HepG2 (cell line): ENCODE results near the gene CALML5. TPM values are rescaled to one million over a fixed set of nuclear protein-coding genes. Genes with fewer than 3 reads are reported as not detected.

Source experiments
- ATAC-seq: fragments of 200-7000 bp; cut with Tn5 transposase; 3 replicates; pipeline ENCODE4 v1.9.1; 2020; ENCODE audit warnings: mild to moderate bottlenecking, moderate library complexity
- BruUV-seq: library from RNA; stranded (reverse); fragments of 400-500 nt; replicated peaks from 2 replicates; lab custom pipeline; 2021; lab: Mats Ljungman, UMichigan
- CTCF ChIA-PET: fragments of 300-600 bp; formaldehyde crosslinking; extraction: SDS; loops from one replicate; lab custom pipeline; 2021; ENCODE audit warnings: low total read pairs, inconsistent platforms, low intra/inter-chr PET ratio; lab: Yijun Ruan, JAX
- POLR2A ChIA-PET: fragments of 350-600 bp; sonication (Branson Sonifier 250); formaldehyde crosslinking; loops from one replicate; lab custom pipeline; 2020; ENCODE audit warnings: antibody characterized with exemption, inconsistent platforms; lab: Yijun Ruan, JAX
- DNase-seq: peaks from one replicate; pipeline ENCODE4 v3.0.0-alpha.2; 2015; ENCODE audit warnings: low spot score
- FAIRE-seq: peaks from 3 replicates; lab custom pipeline; 2011; peaks lifted over from hg19 to GRCh38; lab: Jason Lieb, UNC
- H2AFZ ChIP-seq: one replicate; pipeline ENCODE4 v1.6.1; 2011; ENCODE audit warnings: low read length, inconsistent platforms
- H3K27ac ChIP-seq: fragments of 300-600 bp; 3 replicates; pipeline ENCODE4 v1.8.0; 2011; ENCODE audit warnings: mixed run types, mild to moderate bottlenecking, mixed read lengths, low read length, inconsistent platforms; ENCODE audit not compliant: insufficient read depth; ENCODE audit errors: extremely low read length
- H3K27me3 ChIP-seq, 2 experiments: fragments of 200-600 bp in 1 of 2; 2 replicates in 1 of 2; 3 replicates in 1 of 2; pipeline versions ENCODE4 v1.6.0 to v1.8.0; 2011; ENCODE audit warnings: low read length in 2 of 2, mild to moderate bottlenecking in 2 of 2, moderate library complexity in 2 of 2, inconsistent platforms in 1 of 2; ENCODE audit not compliant: insufficient read depth in 2 of 2, control insufficient read depth in 1 of 2
- H3K36me3 ChIP-seq, 2 experiments: fragments of 200-600 bp in 1 of 2; replicated peaks in 1 of 2; 2 replicates in 1 of 2; 3 replicates in 1 of 2; pipeline versions ENCODE4 v1.5.1 to v1.8.0; 2011; ENCODE audit warnings: low read length in 2 of 2, inconsistent platforms in 1 of 2; ENCODE audit not compliant: insufficient read depth in 2 of 2, control insufficient read depth in 1 of 2
- H3K4me1 ChIP-seq: 2 replicates; pipeline ENCODE4 v1.5.1; 2012; ENCODE audit warnings: low read length, inconsistent platforms; ENCODE audit not compliant: insufficient read depth
- H3K4me2 ChIP-seq: 2 replicates; pipeline ENCODE4 v1.6.0; 2011; ENCODE audit warnings: low read depth, low read length, inconsistent platforms
- H3K4me3 ChIP-seq, 3 experiments: fragments of 200-600 bp in 1 of 3; sonication (generic), shearing (Covaris generic) in 1 of 3; replicated peaks in 1 of 3; 2 replicates each; pipeline ENCODE4 v1.5.1; 2011 to 2016; ENCODE audit warnings: low read length in 3 of 3, inconsistent platforms in 2 of 3, low read depth in 2 of 3, mild to moderate bottlenecking in 2 of 3, control low read depth in 1 of 3, mixed read lengths in 1 of 3; ENCODE audit not compliant: insufficient read depth in 1 of 3
- H3K79me2 ChIP-seq: one replicate; pipeline ENCODE4 v1.6.1; 2011; ENCODE audit warnings: low read length, inconsistent platforms; ENCODE audit not compliant: insufficient read depth
- H3K9ac ChIP-seq: 2 replicates; pipeline ENCODE4 v1.6.0; 2011; ENCODE audit warnings: mild to moderate bottlenecking, low read depth, low read length, inconsistent platforms; ENCODE audit not compliant: insufficient read depth
- H3K9me3 ChIP-seq: 2 replicates; pipeline ENCODE4 v1.5.1; 2012; ENCODE audit warnings: mild to moderate bottlenecking, low read length
- H4K20me1 ChIP-seq: 2 replicates; pipeline ENCODE4 v1.6.0; 2011; ENCODE audit warnings: inconsistent platforms, mild to moderate bottlenecking, low read length, moderate library complexity; ENCODE audit not compliant: insufficient read depth
- ATF7 ChIP-seq, 2 experiments: fragments of 450-650 bp in 1 of 2; sonication (generic) in 1 of 2; formaldehyde crosslinking in 1 of 2; IDR thresholded peaks; 2 replicates each; pipeline versions ENCODE4 v1.4.0 to v1.6.1; 2016 to 2020; ENCODE audit warnings: antibody characterized with exemption in 1 of 2, mild to moderate bottlenecking in 1 of 2, missing genetic modification reagents in 1 of 2
- DMTF1 ChIP-seq: sonication (generic); formaldehyde crosslinking; IDR thresholded peaks from 2 replicates; pipeline ENCODE4 v1.4.0; 2020; ENCODE audit warnings: mild to moderate bottlenecking, missing genetic modification reagents
- ELK4 ChIP-seq: sonication (generic); formaldehyde crosslinking; IDR thresholded peaks from 2 replicates; pipeline ENCODE4 v1.9.0; 2021; ENCODE audit warnings: missing genetic modification reagents, borderline replicate concordance
- GABPB1 ChIP-seq: IDR thresholded peaks from 2 replicates; pipeline ENCODE4 v1.6.1; 2016; ENCODE audit warnings: mild to moderate bottlenecking, missing genetic modification reagents, moderate library complexity, missing compliant biosample characterization
- HOXD1 ChIP-seq: sonication (generic); formaldehyde crosslinking; IDR thresholded peaks from 2 replicates; pipeline ENCODE4 v1.5.0; 2020; ENCODE audit warnings: missing genetic modification reagents
- IRF9 ChIP-seq: sonication (generic); formaldehyde crosslinking; IDR thresholded peaks from 2 replicates; pipeline ENCODE4 v1.8.0; 2022; ENCODE audit warnings: missing genetic modification reagents, mild to moderate bottlenecking, borderline replicate concordance
- KLF6 ChIP-seq: IDR thresholded peaks from 2 replicates; pipeline ENCODE4 v1.8.0; 2016; ENCODE audit warnings: missing biosample characterization, missing genetic modification reagents
- MED13 ChIP-seq: sonication (generic); formaldehyde crosslinking; IDR thresholded peaks from 2 replicates; pipeline ENCODE4 v1.5.0; 2020; ENCODE audit warnings: missing genetic modification reagents
- SP2 ChIP-seq: sonication (generic); formaldehyde crosslinking; IDR thresholded peaks from 2 replicates; pipeline ENCODE4 v1.5.1; 2020; ENCODE audit warnings: mild to moderate bottlenecking, missing genetic modification reagents
- SRY ChIP-seq: sonication (generic); formaldehyde crosslinking; IDR thresholded peaks from 2 replicates; pipeline ENCODE4 v1.8.0; 2022; ENCODE audit warnings: mild to moderate bottlenecking, missing genetic modification reagents
- THAP8 ChIP-seq: sonication (generic); formaldehyde crosslinking; IDR thresholded peaks from 2 replicates; pipeline ENCODE4 v1.5.1; 2020; ENCODE audit warnings: missing genetic modification reagents, mild to moderate bottlenecking, borderline replicate concordance
- YEATS4 ChIP-seq: sonication (generic); formaldehyde crosslinking; IDR thresholded peaks from 2 replicates; pipeline ENCODE4 v1.4.0; 2020; ENCODE audit warnings: missing genetic modification reagents, borderline replicate concordance
- ZKSCAN8 ChIP-seq: IDR thresholded peaks from 2 replicates; pipeline ENCODE4 v1.6.1; 2016; ENCODE audit warnings: borderline replicate concordance, missing genetic modification reagents, missing compliant biosample characterization
- ZNF234 ChIP-seq: sonication (generic); formaldehyde crosslinking; conservative IDR thresholded peaks from 2 replicates; pipeline ENCODE4 v1.5.1; 2020; ENCODE audit warnings: mild to moderate bottlenecking, missing genetic modification reagents
- ZNF30 ChIP-seq: sonication (generic); formaldehyde crosslinking; IDR thresholded peaks from 2 replicates; pipeline ENCODE4 v1.5.0; 2020; ENCODE audit warnings: mild to moderate bottlenecking, missing genetic modification reagents
- ZNF720 ChIP-seq: sonication (generic); formaldehyde crosslinking; IDR thresholded peaks from 2 replicates; pipeline ENCODE4 v1.4.0; 2020; ENCODE audit warnings: missing genetic modification reagents
- ZNF740 ChIP-seq: sonication (generic); formaldehyde crosslinking; IDR thresholded peaks from 2 replicates; pipeline ENCODE4 v1.4.0; 2020; ENCODE audit warnings: missing genetic modification reagents
- ZNF749 ChIP-seq: sonication (generic); formaldehyde crosslinking; IDR thresholded peaks from 2 replicates; pipeline ENCODE4 v1.8.0; 2022; ENCODE audit warnings: mild to moderate bottlenecking, missing genetic modification reagents, moderate library complexity, borderline replicate concordance
- ZNF772 ChIP-seq: sonication (generic); formaldehyde crosslinking; IDR thresholded peaks from 2 replicates; pipeline ENCODE4 v1.5.0; 2020; ENCODE audit warnings: mild to moderate bottlenecking, missing genetic modification reagents
- WGBS: methylation state at CpG from one replicate; pipeline ENCODE4 v1.1.6; 2017; ENCODE audit warnings: low lambda C conversion rate; 5-methylcytosine and 5-hydroxymethylcytosine counted together
- in situ Hi-C: cut with HindIII; loops from 2 replicates; pipeline ENCODE4 v1.10.0; 2017; ENCODE audit warnings: low pct_unique_long_range_greater_than_20kb; ENCODE audit not compliant: extremely low pct_ligation_motif_present
- intact Hi-C: fragments of 100-400 bp; cut with micrococcal nuclease; formaldehyde crosslinking; loops from one replicate; pipeline ENCODE4 v1.10.0; 2022; ENCODE audit not compliant: unreplicated experiment
- polyA plus RNA-seq, 8 experiments: library from polyadenylated mRNA; depleted of rRNA in 3 of 8; stranded (reverse) in 7 of 8; unstranded in 1 of 8; fragments of >200 nt; fragmentation: Illumina TruSeq in 4 of 8; extraction: Trizol in 4 of 8; gene quantifications; 2 replicates each; pipeline versions ENCODE4 v1.2.1 to v1.2.3, GENCODE V29; 2011 to 2016; ENCODE audit warnings: low read depth in 4 of 8, missing spikeins in 1 of 8, mixed read lengths in 1 of 8; ENCODE audit not compliant: insufficient read depth in 1 of 8
- total RNA-seq, 5 experiments: library from RNA; depleted of rRNA; stranded (reverse); fragments of >200 nt; fragmentation: Illumina TruSeq; extraction: Trizol; gene quantifications; 2 replicates each; pipeline ENCODE4 v1.2.3, GENCODE V29; 2016; ENCODE audit warnings: low read depth in 1 of 5

Gene CALML5
- total and polyA plus RNA-seq, 2 of the 13 experiments (the other 11 are each of a cell fraction or from before 2014, with no cell fraction given): not detected

- H3K27ac ChIP-seq: no peak overlapping the region
- H3K36me3 ChIP-seq: no peaks in the 10 kb centered on the region
- peak; percentile 75 for DNase-seq
- H3K9ac ChIP-seq: no peak overlapping the region
- no peaks in the 10 kb centered on the region for H3K9me3 ChIP-seq
- in situ Hi-C loops (no loop called here), intact Hi-C loops (loop anchor here (2.0 to 10.0 kb wide), 2 partner anchors 15 to 71 kb away; no protein-coding TSS in a partner anchor)
- FAIRE-seq: peak; percentile 93
- 29% methylated on average over 9 of the region's 10 CpGs for WGBS
- H3K4me3 ChIP-seq: no peak overlapping the region
- ChIA-PET CTCF (no interaction called here), POLR2A (interaction anchor here (0.8 to 1.8 kb wide), 4 partner anchors 12 to 70 kb away, joined by 3 to 5 read pairs (median 4); no protein-coding TSS in a partner anchor)
- H3K79me2 ChIP-seq: no peaks in the 10 kb centered on the region
- H4K20me1 ChIP-seq: no peaks in the 10 kb centered on the region
- peaks cover 56% of the 10 kb centered on the region for H3K4me1 ChIP-seq
- H2AFZ ChIP-seq: no peak overlapping the region
- H3K27me3 ChIP-seq: no peaks in the 10 kb centered on the region
- no TSS peak for BruUV-seq
- peak; percentile 50 for ATAC-seq
- peak overlapping the region; percentile 47 for H3K4me2 ChIP-seq
- no peak for TF ChIP-seq THAP8 (CRISPR knock-in tag)
- TF ChIP-seq ZNF740 (CRISPR knock-in tag): no peak
- TF ChIP-seq ZNF30 (CRISPR knock-in tag): no peak
- TF ChIP-seq ZNF772: no peak
- TF ChIP-seq DMTF1: no peak
- no peak for TF ChIP-seq ZNF720 (CRISPR knock-in tag)
- TF ChIP-seq ZNF234 (CRISPR knock-in tag): no peak
- no peak for TF ChIP-seq SP2 (CRISPR knock-in tag)
- TF ChIP-seq HOXD1 (CRISPR knock-in tag): no peak
- TF ChIP-seq ZNF749: no peak
- TF ChIP-seq GABPB1 (CRISPR knock-in tag): no peak
- TF ChIP-seq ATF7 (IDR thresholded peaks at IDR 0.05): no peak
- TF ChIP-seq ATF7 (CRISPR knock-in tag; IDR thresholded peaks at IDR 0.05): no peak
- no peak for TF ChIP-seq ZKSCAN8
- TF ChIP-seq SRY: no peak
- no peak for TF ChIP-seq ELK4 (CRISPR knock-in tag)
- no peak for TF ChIP-seq MED13
- TF ChIP-seq YEATS4 (CRISPR knock-in tag): no peak
- no peak for TF ChIP-seq KLF6
- TF ChIP-seq IRF9 (CRISPR knock-in tag): no peak
These were observed 16.8 kb upstream of the CALML5 start for GRCh38 chr10:5515948-5516761.
